SK-N-SH (cell line): ENCODE results near the gene TRPV5.

Source experiments
- EZH2phosphoT487 ChIP-seq: fragments of 200-600 bp; sonication (generic); IDR thresholded peaks from 2 replicates; pipeline ENCODE4 v1.6.1; 2017; ENCODE audit warnings: low read depth, mixed run types, mild to moderate bottlenecking, antibody characterized with exemption, moderate library complexity, borderline replicate concordance
- POLR2AphosphoS5 ChIP-seq: IDR thresholded peaks from 2 replicates; pipeline ENCODE4 v1.6.1; 2012; ENCODE audit warnings: low read depth, low read length

DNA sequence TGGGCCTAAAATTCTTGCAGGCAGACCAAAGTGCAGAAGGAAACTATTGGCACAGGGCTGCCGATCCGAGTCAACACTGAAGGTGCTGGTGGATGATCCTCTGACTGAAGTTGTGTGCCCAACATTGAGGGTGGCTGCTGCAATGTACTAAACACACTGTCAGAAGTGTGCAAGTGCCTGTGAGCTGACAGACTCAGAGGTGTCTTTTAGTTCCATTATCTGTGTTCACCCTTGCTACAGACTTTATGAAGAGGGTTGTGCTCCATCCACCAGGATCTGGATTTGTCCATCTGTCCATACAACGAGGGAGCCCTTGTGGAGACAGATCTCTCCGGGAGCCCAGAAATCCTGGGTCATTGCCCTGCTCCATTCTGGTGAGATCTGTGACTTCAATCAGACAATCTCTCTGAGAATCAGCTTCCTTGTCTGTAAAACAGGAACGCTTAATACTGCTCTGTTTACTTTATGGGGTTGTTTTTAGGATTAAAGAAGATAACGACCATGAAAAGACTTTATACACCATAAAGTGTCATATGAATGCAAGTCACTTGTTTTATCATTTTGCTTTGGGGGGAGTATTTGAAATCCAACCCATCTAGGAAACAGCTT lies 38.5 kb downstream of the TRPV5 start:
- TF ChIP-seq POLR2AphosphoS5 (no peak), EZH2phosphoT487 (no peak)
